ENCODE measurements around the gene DNMT1. TPM values are rescaled to one million over a fixed set of nuclear protein-coding genes. Genes with fewer than 3 reads are reported as not detected.
"Not testable (repeated sequence)": the region's sequence is repeated elsewhere in the genome, so short reads cannot be mapped to it uniquely, and the experiment has no call there.

Gene DNMT1
- polyA plus RNA-seq, 1 donor from 2014 or later: 58.4 TPM

DNA sequence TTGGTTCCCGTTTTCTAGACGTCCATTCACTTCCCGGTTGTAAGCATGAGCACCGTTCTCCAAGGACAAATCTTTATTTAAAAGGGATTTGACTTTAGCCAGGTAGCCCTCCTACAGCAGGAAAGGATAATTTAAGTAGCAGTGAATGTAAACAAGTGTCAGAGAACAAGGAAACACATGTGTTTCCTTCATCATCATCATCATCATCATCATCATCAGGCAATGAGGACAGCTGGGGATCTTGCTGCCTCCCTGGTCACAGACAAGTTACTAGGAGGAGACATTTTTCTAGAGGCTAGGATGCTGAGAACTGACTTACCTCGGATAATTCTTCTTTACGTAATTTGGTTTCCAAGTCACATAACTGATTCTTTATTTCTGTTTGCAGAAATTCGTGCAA is 14.3 kb downstream of the DNMT1 start:
- Histone ChIP-seq H4K20me1 (ENCODE audit: insufficient read depth) (no peaks in the 10 kb centered on the region), H3K4me3 (ENCODE audit: low read length) (no peak overlapping the region), H3K36me3 (ENCODE audit: insufficient read depth, low read length) (no peaks in the 10 kb centered on the region), H3K9me3 (ENCODE audit: low read length) (no peaks in the 10 kb centered on the region), H3F3A (ENCODE audit: insufficient read depth, low read length, poor library complexity, severe bottlenecking) (no peaks in the 10 kb centered on the region), H3K79me2 (replicated peaks; ENCODE audit: insufficient read depth, low read length) (peaks cover 5% of the 10 kb centered on the region), H3K27ac (ENCODE audit: low read length) (no peak overlapping the region), H2AFZ (ENCODE audit: low read depth, low read length) (no peak overlapping the region), H3K9me2 (ENCODE audit: insufficient read depth, low read length) (no peaks in the 10 kb centered on the region), H3K4me2 (ENCODE audit: low read length) (no peak overlapping the region), H3K27me3 (ENCODE audit: insufficient read depth, low read depth, low read length) (no peaks in the 10 kb centered on the region), H3K9ac (ENCODE audit: low read length) (no peak overlapping the region)
- TF ChIP-seq REST (IDR thresholded peaks at IDR 0.05; ENCODE audit: borderline replicate concordance) (no peak), CTCF (IDR thresholded peaks at IDR 0.05; ENCODE audit: poor library complexity, severe bottlenecking) (no peak), POLR2AphosphoS5 (IDR thresholded peaks at IDR 0.05) (no peak), MXI1 (conservative IDR thresholded peaks at IDR 0.05; ENCODE audit: poor library complexity, severe bottlenecking) (no peak), SMC3 (conservative IDR thresholded peaks at IDR 0.05; ENCODE audit: poor library complexity) (no peak), RAD21 (conservative IDR thresholded peaks at IDR 0.05) (no peak), EZH2 (IDR thresholded peaks at IDR 0.05; ENCODE audit: borderline replicate concordance, insufficient read depth, low read length, poor library complexity, severe bottlenecking) (no peak), EP300 (conservative IDR thresholded peaks at IDR 0.05; ENCODE audit: poor library complexity, severe bottlenecking) (no peak), TAF1 (IDR thresholded peaks at IDR 0.05; ENCODE audit: low read depth) (no peak)

GRCh38 chr19:10180024-10180423 is 14.7 kb downstream of the DNMT1 start:
- H3K9me3 ChIP-seq (ENCODE audit: low read length); H3K79me2 ChIP-seq (replicated peaks; ENCODE audit: insufficient read depth, low read length): not testable (repeated sequence)

GRCh38 chr19:10173527-10173926 is 21.2 kb downstream of the DNMT1 start:
- TF ChIP-seq CTCF (IDR thresholded peaks at IDR 0.05; ENCODE audit: poor library complexity, severe bottlenecking): no peak
- no peak for TF ChIP-seq TAF1 (IDR thresholded peaks at IDR 0.05; ENCODE audit: low read depth)
- TF ChIP-seq REST (IDR thresholded peaks at IDR 0.05; ENCODE audit: borderline replicate concordance): no peak
- TF ChIP-seq EZH2 (IDR thresholded peaks at IDR 0.05; ENCODE audit: borderline replicate concordance, insufficient read depth, low read length, poor library complexity, severe bottlenecking): no peak
- TF ChIP-seq EP300 (conservative IDR thresholded peaks at IDR 0.05; ENCODE audit: poor library complexity, severe bottlenecking): no peak
- no peak for TF ChIP-seq POLR2AphosphoS5 (IDR thresholded peaks at IDR 0.05)
- TF ChIP-seq SMC3 (conservative IDR thresholded peaks at IDR 0.05; ENCODE audit: poor library complexity): no peak
- TF ChIP-seq RAD21 (conservative IDR thresholded peaks at IDR 0.05): no peak
- no peak for TF ChIP-seq MXI1 (conservative IDR thresholded peaks at IDR 0.05; ENCODE audit: poor library complexity, severe bottlenecking)
- Histone ChIP-seq H4K20me1 (ENCODE audit: insufficient read depth) (no peaks in the 10 kb centered on the region), H3K9ac (ENCODE audit: low read length) (no peak overlapping the region), H3K9me3 (ENCODE audit: low read length) (no peaks in the 10 kb centered on the region), H3K79me2 (replicated peaks; ENCODE audit: insufficient read depth, low read length) (no peaks in the 10 kb centered on the region), H3K9me2 (ENCODE audit: insufficient read depth, low read length) (no peaks in the 10 kb centered on the region), H3K4me3 (ENCODE audit: low read length) (no peak overlapping the region), H3K27me3 (ENCODE audit: insufficient read depth, low read depth, low read length) (no peaks in the 10 kb centered on the region), H3K36me3 (ENCODE audit: insufficient read depth, low read length) (no peaks in the 10 kb centered on the region), H3K4me2 (ENCODE audit: low read length) (no peak overlapping the region), H2AFZ (ENCODE audit: low read depth, low read length) (no peak overlapping the region), H3K27ac (ENCODE audit: low read length) (no peak overlapping the region), H3F3A (ENCODE audit: insufficient read depth, low read length, poor library complexity, severe bottlenecking) (no peaks in the 10 kb centered on the region)

More at GRCh38 chr19:10180024-10180423, 14.7 kb downstream of the DNMT1 start:
- H3F3A ChIP-seq (ENCODE audit: insufficient read depth, low read length, poor library complexity, severe bottlenecking); H4K20me1 ChIP-seq (ENCODE audit: insufficient read depth); H3K9me2 ChIP-seq (ENCODE audit: insufficient read depth, low read length); H3K27ac ChIP-seq (ENCODE audit: low read length); H3K4me3 ChIP-seq (ENCODE audit: low read length); H3K36me3 ChIP-seq (ENCODE audit: insufficient read depth, low read length); H3K9ac ChIP-seq (ENCODE audit: low read length); H2AFZ ChIP-seq (ENCODE audit: low read depth, low read length); H3K4me2 ChIP-seq (ENCODE audit: low read length); H3K27me3 ChIP-seq (ENCODE audit: insufficient read depth, low read depth, low read length): not testable (repeated sequence)
